Stimulated activated CD8-positive, alpha-beta memory T cell treated with anti-CD3 and anti-CD28 coated beads, Interleukin-2, amount 100 ng/mL, for 48 hours (primary cell): ENCODE results near the gene FOXD1.
"Not testable (repeated sequence)": the region's sequence is repeated elsewhere in the genome, so short reads cannot be mapped to it uniquely, and the experiment has no call there.

Experiments used
- DNase-seq, 2 donors: peaks; one replicate each; pipeline ENCODE4 v3.0.0-alpha.2; 2020; ENCODE audit warnings: low read depth in 2 of 2

Gene FOXD1

GRCh38 chr5:73417303-73418034 lies 31.1 kb downstream of the FOXD1 start:
- no peak for DNase-seq

- DNase-seq: no peak
Measured at GRCh38 chr5:73415617-73416016, 33.0 kb downstream of the FOXD1 start.

- DNase-seq: no peak
Measured at GRCh38 chr5:73415171-73415570, 33.4 kb downstream of the FOXD1 start.

- no peak for DNase-seq
Measured at GRCh38 chr5:73412597-73412988, 36.0 kb downstream of the FOXD1 start.

GRCh38 chr5:73411936-73412596 lies 36.5 kb downstream of the FOXD1 start:
- DNase-seq: no peak

GRCh38 chr5:73409927-73410326 lies 38.6 kb downstream of the FOXD1 start:
- DNase-seq: not testable (repeated sequence)

GRCh38 chr5:73405691-73406090 lies 42.9 kb downstream of the FOXD1 start:
- DNase-seq: no peak

- DNase-seq: no peak
Measured at GRCh38 chr5:73399775-73400174, 48.8 kb downstream of the FOXD1 start.
